B cell (primary cell): Measurements from ENCODE around the gene HTR3E. TPM values are rescaled to one million over a fixed set of nuclear protein-coding genes. Genes with fewer than 3 reads are reported as not detected.

Experiments
- ATAC-seq: fragments of 200-7000 bp; cut with Tn5 transposase; one replicate; pipeline ENCODE4 v1.10.0; 2021; ENCODE audit warnings: low read depth, mild to moderate bottlenecking, moderate number of reproducible peaks, moderate library complexity
- CTCF ChIA-PET: fragments of 350-600 bp; sonication (Branson Sonifier 250); formaldehyde crosslinking; loops from one replicate; lab custom pipeline; 2021; ENCODE audit warnings: antibody characterized with exemption, inconsistent platforms; lab: Charles Lee
- POLR2A ChIA-PET: fragments of 350-600 bp; sonication (Branson Sonifier 250); formaldehyde crosslinking; loops from one replicate; lab custom pipeline; 2021; ENCODE audit warnings: antibody characterized with exemption; lab: Charles Lee
- DNase-seq: peaks from one replicate; pipeline ENCODE4 v3.0.0; 2013
- H2AFZ ChIP-seq: 2 replicates; pipeline ENCODE4 v1.6.1; 2012; ENCODE audit warnings: mild to moderate bottlenecking, low read depth, low read length; ENCODE audit not compliant: insufficient read depth, poor library complexity, severe bottlenecking
- H3K27ac ChIP-seq, 2 donors: 1 replicate in 1 of 2; 2 replicates in 1 of 2; pipeline ENCODE4 v1.5.1; 2012 to 2013; ENCODE audit warnings: low read length in 2 of 2, mild to moderate bottlenecking in 2 of 2, moderate library complexity in 1 of 2
- H3K27me3 ChIP-seq, 4 experiments: fragments of 200-600 bp in 1 of 4; sonication (generic) in 1 of 4; replicated peaks in 1 of 4; 1 replicate in 2 of 4; 2 replicates in 2 of 4; pipeline versions ENCODE4 v1.6.1 to v1.7.0; 2013 to 2016; ENCODE audit warnings: low read length in 3 of 4, mild to moderate bottlenecking in 2 of 4, mixed read lengths in 1 of 4, moderate library complexity in 1 of 4; ENCODE audit not compliant: insufficient read depth in 4 of 4, control insufficient read depth in 3 of 4; ENCODE audit errors: control extremely low read depth in 1 of 4
- H3K36me3 ChIP-seq, 2 experiments: replicated peaks in 1 of 2; 1 replicate in 1 of 2; 2 replicates in 1 of 2; pipeline versions ENCODE4 v1.6.1 to v1.7.1; 2013; ENCODE audit warnings: low read length in 1 of 2; ENCODE audit not compliant: insufficient read depth in 2 of 2, control insufficient read depth in 1 of 2; ENCODE audit errors: control extremely low read depth in 1 of 2, extremely low read depth in 1 of 2
- H3K4me1 ChIP-seq, 2 donors: fragments of 200-600 bp in 1 of 2; sonication (generic) in 1 of 2; 1 replicate in 1 of 2; 2 replicates in 1 of 2; pipeline versions ENCODE4 v1.5.1 to v1.6.1; 2013 to 2017; ENCODE audit warnings: low read length in 2 of 2; ENCODE audit not compliant: control insufficient read depth in 2 of 2, insufficient read depth in 2 of 2
- H3K4me2 ChIP-seq: replicated peaks from 2 replicates; pipeline ENCODE3; 2012; ENCODE audit warnings: mild to moderate bottlenecking, low read depth, low read length; ENCODE audit not compliant: poor library complexity, severe bottlenecking
- H3K4me3 ChIP-seq, 5 experiments: fragments of 200-600 bp in 1 of 5; sonication (generic) in 1 of 5; 1 replicate in 3 of 5; 2 replicates in 2 of 5; pipeline versions ENCODE4 v1.5.1 to v1.7.0; 2011 to 2016; ENCODE audit warnings: low read length in 4 of 5, mild to moderate bottlenecking in 4 of 5, low read depth in 2 of 5, control low read depth in 1 of 5, moderate library complexity in 1 of 5; ENCODE audit not compliant: insufficient read depth in 1 of 5; ENCODE audit errors: control extremely low read depth in 1 of 5, extremely low read depth in 1 of 5
- H3K79me2 ChIP-seq: fragments of 200-600 bp; sonication (generic); one replicate; pipeline ENCODE4 v1.6.0; 2016; ENCODE audit warnings: low read length; ENCODE audit not compliant: control insufficient read depth, insufficient read depth
- H3K9ac ChIP-seq: fragments of 200-600 bp; sonication (generic); 2 replicates; pipeline ENCODE4 v1.6.1; 2017; ENCODE audit warnings: mild to moderate bottlenecking, low read length, moderate library complexity
- H3K9me3 ChIP-seq, 3 donors: one replicate each; pipeline versions ENCODE4 v1.6.1 to v1.7.1; 2013; ENCODE audit warnings: low read length in 2 of 3; ENCODE audit not compliant: control insufficient read depth in 2 of 3, insufficient read depth in 1 of 3; ENCODE audit errors: control extremely low read depth in 1 of 3
- H4K20me1 ChIP-seq: 2 replicates; pipeline ENCODE4 v1.6.0; 2012; ENCODE audit warnings: mild to moderate bottlenecking, low read length; ENCODE audit not compliant: insufficient read depth, control insufficient read depth, poor library complexity, severe bottlenecking
- H3K27ac Mint-ChIP-seq: one replicate; pipeline ENCODE4 v1.8.0; 2021; ENCODE audit warnings: mixed read lengths
- H3K27me3 Mint-ChIP-seq: one replicate; pipeline ENCODE4 v1.8.0; 2021; ENCODE audit warnings: mixed read lengths
- H3K4me1 Mint-ChIP-seq: one replicate; pipeline ENCODE4 v1.8.0; 2021; ENCODE audit warnings: mixed read lengths
- H3K4me3 Mint-ChIP-seq: one replicate; pipeline ENCODE4 v1.8.0; 2021; ENCODE audit warnings: mixed read lengths
- H3K9me3 Mint-ChIP-seq: one replicate; pipeline ENCODE4 v1.8.0; 2022; ENCODE audit warnings: mixed read lengths; ENCODE audit not compliant: insufficient read depth
- CTCF ChIP-seq: fragments of 200-600 bp; IDR thresholded peaks from one replicate; pipeline ENCODE4 v1.8.0; 2022; ENCODE audit warnings: antibody characterized with exemption, mild to moderate bottlenecking
- EZH2 ChIP-seq: IDR thresholded peaks from 2 replicates; pipeline ENCODE4 v1.6.1; 2012; ENCODE audit warnings: borderline replicate concordance, low read depth, mild to moderate bottlenecking, moderate library complexity, low read length; ENCODE audit not compliant: insufficient read depth, poor library complexity, severe bottlenecking
- WGBS: methylation state at CpG from one replicate; pipeline ENCODE4 v1.1.5; 2013; ENCODE audit warnings: missing lambda C conversion rate; ENCODE audit not compliant: insufficient coverage; 5-methylcytosine and 5-hydroxymethylcytosine counted together
- intact Hi-C: fragments of 100-400 bp; cut with micrococcal nuclease; formaldehyde crosslinking; loops from one replicate; pipeline ENCODE4 v1.10.0; 2022
- polyA plus RNA-seq: library from polyadenylated mRNA; depleted of rRNA; stranded (reverse); fragments of >200 nt; gene quantifications from 2 replicates; pipeline ENCODE4 v1.2.3, GENCODE V29; 2012
- total RNA-seq, 2 donors: library from RNA; stranded (reverse); fragments of 120-200 nt in 1 of 2; gene quantifications; 1 replicate in 1 of 2; 2 replicates in 1 of 2; pipeline versions ENCODE4 v1.2.3 to v1.2.4, GENCODE V29; 2013 to 2022

Gene HTR3E
- total and polyA plus RNA-seq, 2 donors (not counting 1 experiment from before 2014, with no cell fraction given): not detected

GRCh38 chr3:184073621-184074020, 23.2 kb upstream of the HTR3E start:
- Mint-ChIP-seq H3K9me3 (peaks cover 4% of the 10 kb centered on the region), H3K4me3 (no peak overlapping the region), H3K27me3 (peaks cover 18% of the 10 kb centered on the region), H3K27ac (no peak overlapping the region), H3K4me1 (no peaks in the 10 kb centered on the region)
- Histone ChIP-seq H3K4me2 (no peak overlapping the region), H3K79me2 (no peaks in the 10 kb centered on the region), H3K36me3 (no peaks in the 10 kb centered on the region), H3K4me3 (no peak overlapping the region), H4K20me1 (no peaks in the 10 kb centered on the region), H3K27me3 (no peaks in the 10 kb centered on the region), H3K9me3 (peaks cover 0 to 10% (median 0%) of the 10 kb centered on the region in 3 donors), H3K4me1 (no peaks in the 10 kb centered on the region), H3K9ac (no peak overlapping the region), H3K27ac (no peak overlapping the region), H2AFZ (no peak overlapping the region)
- 100% methylated on average over 4 of the region's 4 CpGs for WGBS
- ChIA-PET CTCF (no interaction called here), POLR2A (no interaction called here)
- no peak for TF ChIP-seq CTCF
- TF ChIP-seq EZH2: no peak
- ATAC-seq (no peak), DNase-seq (no peak)
- intact Hi-C loops: no loop called here

DNA sequence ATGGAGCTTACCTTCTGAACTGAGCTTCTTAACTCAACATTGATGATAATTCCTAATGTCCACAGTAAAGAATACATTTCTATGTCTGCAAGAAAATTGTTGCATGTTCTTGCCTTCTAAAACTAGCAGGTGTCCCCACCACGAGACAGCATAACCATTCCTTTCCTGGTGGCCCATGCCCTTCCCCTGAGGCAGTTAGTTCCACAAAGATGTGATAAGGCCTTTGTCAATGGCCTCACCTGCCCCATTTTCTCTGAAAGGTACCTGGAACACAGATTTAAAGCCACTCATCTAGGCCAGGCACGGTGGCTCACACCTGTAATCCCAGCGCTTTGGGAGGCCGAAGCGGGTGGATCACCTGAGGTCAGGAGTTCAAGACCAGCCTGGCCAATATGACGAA, 21.0 kb upstream of the HTR3E start:
- WGBS: 84% methylated on average over 5 of the region's 6 CpGs
- no peak overlapping the region for H3K27ac ChIP-seq
- H3K9ac ChIP-seq: no peak overlapping the region
- Mint-ChIP-seq H3K4me3 (no peak overlapping the region), H3K4me1 (no peaks in the 10 kb centered on the region), H3K27me3 (peaks cover 14% of the 10 kb centered on the region), H3K9me3 (peaks cover 2% of the 10 kb centered on the region), H3K27ac (no peak overlapping the region)
- H3K4me3 ChIP-seq: no peak overlapping the region
- intact Hi-C loops: no loop called here
- no peaks in the 10 kb centered on the region for H3K4me1 ChIP-seq
- DNase-seq (no peak), ATAC-seq (no peak)
- H3K9me3 ChIP-seq: peaks cover 0 to 1% (median 0%) of the 10 kb centered on the region in 3 donors
- no peak overlapping the region for H3K4me2 ChIP-seq
- no peaks in the 10 kb centered on the region for H3K79me2 ChIP-seq
- no peaks in the 10 kb centered on the region for H4K20me1 ChIP-seq
- H2AFZ ChIP-seq: no peak overlapping the region
- no peaks in the 10 kb centered on the region for H3K36me3 ChIP-seq
- CTCF ChIA-PET: no interaction called here
- POLR2A ChIA-PET: no interaction called here
- TF ChIP-seq CTCF (no peak), EZH2 (no peak)
- H3K27me3 ChIP-seq: no peaks in the 10 kb centered on the region
